Colon (tissue), 2 donors: ENCODE measurements around the gene GNG14.
"Not testable (repeated sequence)": the region's sequence is repeated elsewhere in the genome, so short reads cannot be mapped to it uniquely, and the experiment has no call there.

Source experiments
- FAIRE-seq: peaks from 2 replicates; lab custom pipeline; 2012; peaks lifted over from hg19 to GRCh38; lab: Jason Lieb, UNC
- donor health status: control.
- donor health status: control.

Gene GNG14

GRCh38 chr19:12687496-12688196, at the start of gene GNG14:
Gene GNG14, plus strand, starts transcription at chr19:12687998. Its CDS starts 51 bp downstream, at chr19:12688049.
- FAIRE-seq: no peak

- no peak for FAIRE-seq
Observed at GRCh38 chr19:12638611-12639182, 49.1 kb upstream of the GNG14 start.

DNA sequence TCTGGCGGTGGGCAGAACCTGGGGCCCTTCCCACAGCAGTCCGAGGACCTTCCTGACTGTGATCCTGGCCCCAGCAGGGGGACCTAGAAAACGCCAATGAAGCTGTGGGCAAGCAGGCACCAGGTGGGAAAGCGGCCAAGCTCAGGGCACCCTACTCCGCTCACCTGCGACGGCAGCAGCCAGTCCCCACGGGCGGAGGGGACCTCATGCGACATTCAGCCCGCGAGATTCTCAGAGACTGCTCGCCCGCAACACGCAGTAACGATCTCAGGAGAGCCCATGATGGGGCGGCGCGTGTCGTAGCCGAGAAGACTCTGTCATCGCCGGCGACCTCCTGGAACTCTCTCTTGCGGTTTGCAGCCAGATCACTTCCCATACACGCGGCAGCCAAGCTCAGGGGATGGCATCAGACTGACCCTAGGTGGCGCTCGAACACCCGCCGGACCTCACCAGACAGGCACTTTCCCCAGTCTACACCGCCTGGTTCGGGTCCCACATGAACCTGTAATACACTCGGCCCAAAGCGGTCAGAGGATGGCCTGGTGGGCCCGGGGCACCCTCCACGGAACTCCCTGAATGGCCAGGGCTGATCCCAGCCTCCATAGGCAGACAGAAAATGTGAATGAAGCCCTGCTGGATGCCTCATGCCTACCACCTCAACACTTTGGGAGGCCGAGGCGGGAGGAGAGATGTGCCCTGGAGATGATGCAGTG, 47.7 kb upstream of the GNG14 start:
- no peak for FAIRE-seq

DNA sequence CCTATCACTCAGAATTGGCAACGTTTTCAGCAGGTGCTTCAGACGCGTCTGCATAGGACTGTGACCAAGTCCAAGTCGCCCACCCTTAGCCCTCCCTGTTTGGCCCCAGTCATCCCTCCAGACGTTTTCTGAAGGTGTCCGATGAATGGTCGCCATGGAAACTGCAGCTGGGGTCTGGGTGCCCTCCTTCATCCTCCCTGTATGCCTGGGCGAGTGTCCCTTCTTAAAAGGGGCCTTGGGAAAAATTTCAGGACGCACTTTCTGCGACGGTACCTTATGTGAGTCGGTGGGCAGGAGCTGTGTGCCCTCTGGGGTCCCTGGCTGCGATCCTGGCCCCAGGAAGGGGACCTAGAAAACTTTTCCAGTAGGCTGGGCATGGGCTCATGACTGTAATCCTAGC, 46.3 kb upstream of the GNG14 start:
- FAIRE-seq: no peak

DNA sequence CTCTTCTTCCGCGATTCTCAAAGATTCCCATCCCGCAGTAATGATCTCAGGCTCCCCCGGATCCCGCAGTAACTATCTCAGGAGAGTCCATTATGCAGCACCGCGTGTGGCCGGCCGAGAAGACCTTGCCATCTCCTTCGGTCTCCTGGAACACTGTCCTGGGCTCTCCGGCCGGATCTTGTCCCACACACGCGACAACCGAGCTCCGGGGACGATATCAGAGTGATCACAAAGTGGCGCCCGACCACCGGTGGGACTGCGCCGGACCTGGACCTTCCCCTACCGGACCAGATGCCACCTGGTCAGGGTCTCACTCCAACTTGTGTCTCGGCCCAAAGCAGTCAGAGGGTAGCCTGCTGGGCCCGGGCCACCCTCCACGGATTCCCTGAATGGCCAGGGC, 45.3 kb upstream of the GNG14 start:
- FAIRE-seq: no peak

- not testable (repeated sequence) for FAIRE-seq
Observed at GRCh38 chr19:12643716-12644115, 44.1 kb upstream of the GNG14 start.

DNA sequence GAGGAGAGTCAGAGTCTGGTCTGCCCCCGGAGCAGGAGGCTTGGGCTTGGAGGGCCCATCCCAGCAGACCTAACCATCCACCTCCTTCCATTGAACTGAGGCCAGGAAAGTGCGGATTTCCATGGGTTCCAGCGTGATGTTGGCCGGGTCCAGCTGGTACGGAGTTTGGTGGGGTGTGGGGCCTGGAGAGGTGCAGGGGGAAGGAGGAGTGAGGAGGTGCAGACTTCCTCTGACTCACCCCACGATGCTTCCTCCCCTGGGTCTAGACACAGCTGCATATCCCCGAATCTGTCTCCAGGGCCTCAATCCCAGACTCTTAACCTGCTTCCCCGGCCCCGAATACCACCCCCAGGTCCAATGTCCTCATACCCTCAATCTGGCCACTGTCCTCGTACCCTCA, 41.2 kb upstream of the GNG14 start:
- no peak for FAIRE-seq

DNA sequence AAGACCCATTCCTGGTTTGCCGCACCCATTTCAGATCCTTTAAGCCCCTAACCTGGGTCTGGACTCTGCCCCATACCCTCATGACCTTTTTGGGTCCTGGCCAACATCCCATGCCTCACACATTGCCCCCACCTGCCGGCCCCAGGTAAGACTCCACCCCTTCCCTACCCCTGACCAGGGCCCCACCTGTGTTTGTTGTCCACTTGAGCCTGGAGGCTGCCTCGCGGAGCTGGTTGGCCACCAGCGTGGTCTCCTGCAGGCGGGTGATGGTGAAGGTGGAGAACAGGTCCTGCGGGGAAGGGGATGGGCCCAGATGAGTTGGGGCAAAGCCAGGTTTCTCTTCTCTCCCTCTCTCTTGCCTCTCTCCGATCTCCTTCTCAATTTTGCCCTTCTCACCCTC, 40.8 kb upstream of the GNG14 start:
- FAIRE-seq: no peak

- no peak for FAIRE-seq
Observed at GRCh38 chr19:12647490-12648071, 40.2 kb upstream of the GNG14 start.

DNA sequence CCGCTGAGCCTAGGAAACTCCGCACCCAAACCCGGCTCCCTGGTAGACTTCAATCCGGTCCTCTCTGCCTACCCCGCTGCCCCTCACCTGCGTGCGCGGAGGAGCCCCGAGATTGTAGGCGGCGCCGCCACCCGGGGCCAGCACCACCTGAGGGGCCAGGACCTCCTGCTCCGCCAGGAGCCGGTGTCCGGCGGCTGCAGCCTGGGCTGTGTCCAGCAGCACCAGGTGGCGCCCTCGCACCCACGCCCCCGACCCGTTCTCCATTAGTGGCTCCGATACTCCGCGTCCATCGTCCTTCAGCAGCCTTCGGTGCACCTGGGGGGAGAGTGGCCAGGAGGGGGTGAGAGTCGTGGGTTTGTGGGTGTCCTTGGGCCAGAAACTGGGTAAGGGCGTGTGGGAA, 39.7 kb upstream of the GNG14 start:
- FAIRE-seq: no peak

- no peak for FAIRE-seq
Observed at GRCh38 chr19:12649941-12650340, 37.9 kb upstream of the GNG14 start.

GRCh38 chr19:12652219-12652618, 35.6 kb upstream of the GNG14 start:
- no peak for FAIRE-seq

DNA sequence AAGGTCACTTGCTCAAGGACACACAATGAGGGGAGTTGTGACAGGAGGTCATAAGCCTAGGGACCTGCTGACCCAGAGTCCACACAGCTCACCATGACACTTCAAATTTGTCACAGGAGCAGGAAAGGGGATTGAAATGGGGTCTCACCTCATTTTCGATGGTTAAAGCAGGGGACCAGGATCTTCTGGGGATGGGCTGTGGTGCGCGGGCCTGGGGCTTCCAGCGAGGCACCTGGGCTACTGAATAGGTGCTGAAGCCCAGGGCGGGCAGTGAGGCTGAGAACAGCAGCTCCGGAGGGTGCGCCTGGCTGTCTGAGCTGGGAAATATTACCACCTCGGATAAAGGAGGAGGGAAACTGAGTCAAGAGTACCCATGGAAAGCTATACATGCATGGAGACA, 32.3 kb upstream of the GNG14 start:
- FAIRE-seq: no peak

DNA sequence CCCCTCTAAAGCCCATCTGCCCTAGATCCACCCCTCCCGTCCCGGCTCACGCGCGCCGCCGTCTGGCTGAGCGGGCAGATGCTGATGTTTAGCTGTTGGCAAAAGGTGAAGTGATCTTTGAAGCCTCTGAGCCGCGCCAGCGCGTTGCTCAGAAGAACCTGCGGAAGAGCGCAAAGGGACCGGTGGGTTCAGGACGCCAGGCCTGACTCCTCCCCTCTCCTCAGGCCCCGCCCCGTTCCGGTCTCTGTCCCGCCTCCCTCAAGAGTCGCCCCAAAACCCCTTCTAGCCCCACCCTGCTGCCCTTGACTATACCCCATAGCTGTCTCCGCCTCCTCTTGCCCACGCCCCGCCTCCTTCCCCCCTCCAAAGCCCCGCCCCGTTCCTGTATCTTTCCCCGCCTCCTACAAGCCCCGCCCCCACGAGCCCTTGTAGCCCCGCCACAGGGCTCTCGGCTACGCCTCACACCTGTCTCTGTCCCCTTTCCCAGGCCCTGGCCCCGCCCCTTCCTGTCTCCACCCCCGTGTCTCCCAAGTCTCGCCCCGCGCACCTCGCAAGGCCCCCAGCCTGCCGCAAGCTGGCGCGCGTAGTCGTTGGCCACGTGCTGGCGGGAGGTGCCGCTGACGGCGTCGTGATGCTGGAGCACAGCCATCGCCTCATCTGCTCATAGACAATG, 30.8 kb upstream of the GNG14 start:
- no peak for FAIRE-seq

DNA sequence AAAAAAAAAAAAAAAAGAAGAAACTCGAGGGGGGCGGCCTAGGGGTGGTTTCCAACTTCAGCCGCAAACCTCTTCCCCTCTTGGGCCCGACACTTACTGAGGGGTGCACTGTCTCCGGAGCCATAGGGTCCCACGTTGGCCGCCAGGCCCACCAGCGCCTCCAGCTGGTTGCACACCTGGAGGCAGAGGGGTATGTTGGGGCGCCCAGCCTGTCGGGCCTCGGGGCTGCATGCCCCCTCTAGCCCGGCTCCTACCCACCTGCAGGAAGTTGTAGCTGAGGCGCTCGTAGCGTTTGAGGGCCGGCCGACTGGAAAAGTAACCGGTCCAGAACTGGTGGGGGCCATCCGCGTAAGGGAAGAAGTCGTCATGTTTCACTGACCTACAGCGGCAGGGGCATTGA, 29.8 kb upstream of the GNG14 start:
- FAIRE-seq: no peak

DNA sequence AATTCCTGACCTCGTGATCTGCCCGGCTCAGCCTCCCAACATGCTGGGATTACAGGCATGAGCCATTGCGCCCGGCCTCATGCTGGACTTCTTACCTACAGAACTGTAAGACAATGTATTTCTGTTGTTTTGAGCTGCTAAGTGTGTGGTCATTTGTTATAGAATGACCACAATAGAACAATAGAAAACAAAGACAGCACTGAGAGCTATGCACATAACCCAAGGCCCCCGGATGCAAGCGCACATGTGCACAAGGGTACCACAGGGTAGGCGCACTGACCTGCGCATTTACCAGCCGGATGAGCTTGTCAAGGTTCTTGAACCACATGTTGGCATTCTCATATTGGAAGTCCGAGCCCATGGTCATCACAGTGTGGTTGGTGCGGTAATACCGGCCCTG, 26.8 kb upstream of the GNG14 start:
- no peak for FAIRE-seq

- no peak for FAIRE-seq
Observed at GRCh38 chr19:12664406-12665280, 23.2 kb upstream of the GNG14 start.

DNA sequence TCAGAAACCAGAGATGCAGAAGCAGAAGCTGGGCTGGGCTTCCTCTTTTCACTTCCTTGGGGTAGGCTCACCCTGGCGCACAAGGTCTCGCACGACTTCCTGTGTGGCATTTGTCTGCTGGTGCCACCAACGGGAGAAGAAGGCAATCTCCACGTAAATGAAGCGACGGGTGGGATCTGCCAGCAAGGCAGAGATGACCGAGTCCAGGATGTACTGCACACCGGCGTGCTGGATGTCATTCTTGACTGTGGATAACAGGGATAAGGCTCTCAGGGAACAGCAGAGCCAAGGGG, 22.6 kb upstream of the GNG14 start:
- FAIRE-seq: no peak

GRCh38 chr19:12665671-12666264, 22.0 kb upstream of the GNG14 start:
- FAIRE-seq: no peak

DNA sequence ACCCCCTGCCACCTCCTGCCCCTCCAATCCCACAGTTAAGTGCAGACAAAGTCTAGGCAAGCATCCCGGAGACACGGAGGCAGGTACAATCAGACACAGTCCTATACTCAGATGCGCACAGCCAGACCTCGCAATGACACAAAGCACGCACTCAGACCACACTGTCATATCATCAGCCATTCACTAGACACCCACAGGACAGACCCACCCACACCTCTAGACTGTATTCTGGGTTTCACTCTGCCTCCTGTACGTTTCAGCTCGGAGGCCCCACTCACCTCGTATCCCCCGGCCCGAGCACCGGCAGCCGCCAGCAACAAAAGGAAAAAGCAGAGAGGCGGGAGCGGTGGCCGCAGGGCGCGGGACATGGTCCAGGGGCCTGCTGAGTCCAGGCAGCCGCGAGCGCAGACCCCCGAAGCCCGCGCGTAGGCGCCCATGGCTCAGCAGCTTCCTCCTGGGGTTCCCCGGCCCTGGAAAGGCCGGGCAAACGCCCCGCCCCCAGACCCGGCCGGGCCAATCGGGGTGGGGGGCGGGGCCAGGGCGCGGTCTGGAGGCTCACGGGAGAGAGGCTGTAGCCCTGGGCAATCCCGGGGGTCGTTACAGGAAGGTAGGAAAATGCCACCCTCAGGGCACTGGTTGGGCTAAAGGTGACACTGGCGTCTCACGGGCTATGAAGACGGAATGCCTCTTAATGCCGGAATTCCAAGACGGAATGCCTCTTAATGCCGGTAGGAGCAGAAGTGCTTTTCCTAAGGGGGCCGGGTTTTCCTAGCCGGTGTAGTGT, 21.3 kb upstream of the GNG14 start, which contains the start of the genes MAN2B1 and WDR83:
Gene MAN2B1 (minus strand): TSS at position 478 of the 784 bp plus-strand sequence. CDS start 41 bp downstream, at position 437.
Gene WDR83 (plus strand): TSS at position 543 of the 784 bp plus-strand sequence. CDS start 2,984 bp downstream, outside the sequence.
- FAIRE-seq: no peak
